OCI-LY1 (cell line): Measurements from ENCODE around the gene PDXDC1.
"Not testable (repeated sequence)": the region's sequence is repeated elsewhere in the genome, so short reads cannot be mapped to it uniquely, and the experiment has no call there.

Experiments
- H2AFZ ChIP-seq: fragments of 200-600 bp; sonication (generic), shearing (Covaris generic); 2 replicates; pipeline ENCODE4 v1.6.0; 2014; ENCODE audit warnings: antibody characterized with exemption, mild to moderate bottlenecking, low read length
- H3F3A ChIP-seq: fragments of 200-600 bp; sonication (generic), shearing (Covaris generic); 2 replicates; pipeline ENCODE4 v1.6.0; 2014; ENCODE audit warnings: mild to moderate bottlenecking, antibody characterized with exemption, low read length, moderate library complexity; ENCODE audit not compliant: insufficient read depth
- H3K27ac ChIP-seq: fragments of 200-600 bp; sonication (generic); 2 replicates; pipeline ENCODE4 v1.5.1; 2014; ENCODE audit warnings: low read length, mixed run types, mild to moderate bottlenecking, low read depth; ENCODE audit not compliant: poor library complexity, severe bottlenecking
- H3K27me3 ChIP-seq: fragments of 200-600 bp; sonication (generic); 2 replicates; pipeline ENCODE4 v1.6.0; 2014; ENCODE audit warnings: antibody characterized with exemption, mild to moderate bottlenecking, low read length, moderate library complexity; ENCODE audit not compliant: insufficient read depth
- H3K36me3 ChIP-seq: fragments of 200-600 bp; sonication (generic); 2 replicates; pipeline ENCODE4 v1.6.1; 2014; ENCODE audit warnings: mild to moderate bottlenecking, antibody characterized with exemption, low read length, moderate library complexity, mixed read lengths; ENCODE audit not compliant: insufficient read depth
- H3K4me1 ChIP-seq: fragments of 200-600 bp; sonication (generic); 2 replicates; pipeline ENCODE4 v1.5.1; 2014; ENCODE audit warnings: mild to moderate bottlenecking, low read length, moderate library complexity; ENCODE audit not compliant: insufficient read depth, severe bottlenecking
- H3K4me2 ChIP-seq: fragments of 200-600 bp; sonication (generic), shearing (Covaris generic); 2 replicates; pipeline ENCODE4 v1.6.1; 2014; ENCODE audit warnings: low read length
- H3K4me3 ChIP-seq: fragments of 200-600 bp; sonication (generic); 2 replicates; pipeline ENCODE4 v1.5.1; 2014; ENCODE audit warnings: low read length, low read depth, mild to moderate bottlenecking, mixed read lengths; ENCODE audit not compliant: poor library complexity, severe bottlenecking
- H3K79me2 ChIP-seq: fragments of 200-600 bp; shearing (Covaris generic); 2 replicates; pipeline ENCODE4 v1.6.1; 2016; ENCODE audit warnings: mixed run types, low read length, mixed read lengths; ENCODE audit not compliant: insufficient read depth
- H3K9ac ChIP-seq: fragments of 200-600 bp; sonication (generic), shearing (Covaris generic); 2 replicates; pipeline ENCODE4 v1.6.1; 2014; ENCODE audit warnings: mild to moderate bottlenecking, low read length, mixed read lengths
- H3K9me2 ChIP-seq: fragments of 200-600 bp; sonication (generic), shearing (Covaris generic); 2 replicates; pipeline ENCODE4 v1.6.1; 2014; ENCODE audit warnings: low read depth, mild to moderate bottlenecking, low read length, mixed read lengths
- H3K9me3 ChIP-seq: fragments of 200-600 bp; shearing (Covaris generic); 2 replicates; pipeline ENCODE4 v1.6.1; 2014; ENCODE audit warnings: low read length, mixed read lengths
- H4K20me1 ChIP-seq: fragments of 200-600 bp; sonication (generic), shearing (Covaris generic); 2 replicates; pipeline ENCODE4 v1.6.0; 2016; ENCODE audit warnings: mild to moderate bottlenecking, low read length; ENCODE audit not compliant: insufficient read depth

The PDXDC1 gene

GRCh38 chr16:15143601-15144091, 168.8 kb downstream of the PDXDC1 start:
- not testable (repeated sequence) for H3F3A ChIP-seq, H3K36me3 ChIP-seq, H3K79me2 ChIP-seq, H3K4me2 ChIP-seq, H3K4me3 ChIP-seq, H3K27ac ChIP-seq, H2AFZ ChIP-seq, H3K27me3 ChIP-seq, H3K4me1 ChIP-seq, H4K20me1 ChIP-seq, H3K9me3 ChIP-seq, H3K9me2 ChIP-seq, H3K9ac ChIP-seq

- H4K20me1 ChIP-seq, H3K27me3 ChIP-seq, H3K36me3 ChIP-seq, H3K9ac ChIP-seq, H3K79me2 ChIP-seq, H3K27ac ChIP-seq, H3K4me3 ChIP-seq, H3K9me3 ChIP-seq, H2AFZ ChIP-seq, H3F3A ChIP-seq, H3K9me2 ChIP-seq, H3K4me2 ChIP-seq, H3K4me1 ChIP-seq: not testable (repeated sequence)
Measured at GRCh38 chr16:15144092-15144631, 169.3 kb downstream of the PDXDC1 start.

GRCh38 chr16:15144781-15145417, 170.1 kb downstream of the PDXDC1 start:
- not testable (repeated sequence) for H3F3A ChIP-seq, H3K4me3 ChIP-seq, H3K79me2 ChIP-seq, H3K9ac ChIP-seq, H3K4me1 ChIP-seq, H3K9me2 ChIP-seq, H2AFZ ChIP-seq, H4K20me1 ChIP-seq, H3K9me3 ChIP-seq, H3K27ac ChIP-seq, H3K27me3 ChIP-seq, H3K4me2 ChIP-seq, H3K36me3 ChIP-seq

GRCh38 chr16:15145418-15146263, 170.8 kb downstream of the PDXDC1 start:
- H3F3A ChIP-seq, H3K9ac ChIP-seq, H3K9me2 ChIP-seq, H3K4me3 ChIP-seq, H3K4me1 ChIP-seq, H3K79me2 ChIP-seq, H3K9me3 ChIP-seq, H4K20me1 ChIP-seq, H3K4me2 ChIP-seq, H3K27ac ChIP-seq, H3K36me3 ChIP-seq, H2AFZ ChIP-seq, H3K27me3 ChIP-seq: not testable (repeated sequence)

- not testable (repeated sequence) for H3K4me2 ChIP-seq, H3K27ac ChIP-seq, H3K9me3 ChIP-seq, H4K20me1 ChIP-seq, H3F3A ChIP-seq, H3K79me2 ChIP-seq, H2AFZ ChIP-seq, H3K9me2 ChIP-seq, H3K4me3 ChIP-seq, H3K4me1 ChIP-seq, H3K36me3 ChIP-seq, H3K9ac ChIP-seq, H3K27me3 ChIP-seq
Measured at GRCh38 chr16:15146264-15146662, 171.4 kb downstream of the PDXDC1 start.

- H3K9ac ChIP-seq, H3F3A ChIP-seq, H3K4me1 ChIP-seq, H3K9me2 ChIP-seq, H3K4me3 ChIP-seq, H3K27me3 ChIP-seq, H4K20me1 ChIP-seq, H3K79me2 ChIP-seq, H3K9me3 ChIP-seq, H3K36me3 ChIP-seq, H2AFZ ChIP-seq, H3K4me2 ChIP-seq, H3K27ac ChIP-seq: not testable (repeated sequence)
Measured at GRCh38 chr16:15148831-15149230, 174.0 kb downstream of the PDXDC1 start.

GRCh38 chr16:15149260-15149659, 174.4 kb downstream of the PDXDC1 start:
- not testable (repeated sequence) for H3K4me2 ChIP-seq, H3K9me3 ChIP-seq, H3K4me1 ChIP-seq, H2AFZ ChIP-seq, H3K27ac ChIP-seq, H3K36me3 ChIP-seq, H4K20me1 ChIP-seq, H3K9me2 ChIP-seq, H3K9ac ChIP-seq, H3K79me2 ChIP-seq, H3K27me3 ChIP-seq, H3K4me3 ChIP-seq, H3F3A ChIP-seq
